Measurements from ENCODE around the gene SAT1.
"Not testable (repeated sequence)": the region's sequence is repeated elsewhere in the genome, so short reads cannot be mapped to it uniquely, and the experiment has no call there.

The SAT1 gene

GRCh38 chrX:23782863-23783588 is at the start of gene SAT1:
Gene SAT1 (plus strand): TSS chrX:23783173. CDS start chrX:23783352, 179 bp downstream.
- DNase-seq = peak; percentile 95

- no peak for DNase-seq
These were observed 46.9 kb upstream of the SAT1 start for GRCh38 chrX:23736030-23736429.

GRCh38 chrX:23737413-23737812 is 45.6 kb upstream of the SAT1 start:
- no peak for DNase-seq

- peak; percentile 35 for DNase-seq
These were observed 40.7 kb upstream of the SAT1 start for GRCh38 chrX:23742174-23742696.

GRCh38 chrX:23742697-23743622 is 40.0 kb upstream of the SAT1 start, which contains the start of gene ACOT9:
Gene ACOT9 (minus strand): TSS chrX:23743276. CDS start chrX:23743144, 132 bp downstream.
- peak; percentile 81 for DNase-seq

- DNase-seq = not testable (repeated sequence)
These were observed 39.4 kb upstream of the SAT1 start for GRCh38 chrX:23743623-23743971.

GRCh38 chrX:23745786-23746185 is 37.2 kb upstream of the SAT1 start:
- peak; percentile 59 for DNase-seq

GRCh38 chrX:23749129-23749528 is 33.8 kb upstream of the SAT1 start:
- no peak for DNase-seq

GRCh38 chrX:23749576-23749975 is 33.4 kb upstream of the SAT1 start:
- no peak for DNase-seq

- no peak for DNase-seq
These were observed 30.1 kb upstream of the SAT1 start for GRCh38 chrX:23752740-23753415.

GRCh38 chrX:23754664-23755063 is 28.3 kb upstream of the SAT1 start:
- DNase-seq = no peak

- peak; percentile 80 for DNase-seq
These were observed 26.8 kb upstream of the SAT1 start for GRCh38 chrX:23756165-23756564.

- no peak for DNase-seq
These were observed 23.2 kb upstream of the SAT1 start for GRCh38 chrX:23759821-23760220.

GRCh38 chrX:23764188-23764984 is 18.6 kb upstream of the SAT1 start:
- DNase-seq = no peak

- DNase-seq = no peak
These were observed 17.5 kb upstream of the SAT1 start for GRCh38 chrX:23765449-23765848.

GRCh38 chrX:23765868-23766267 is 17.1 kb upstream of the SAT1 start:
- no peak for DNase-seq

GRCh38 chrX:23766650-23767551 is 16.1 kb upstream of the SAT1 start:
- DNase-seq = no peak

- no peak for DNase-seq
These were observed 12.8 kb upstream of the SAT1 start for GRCh38 chrX:23770142-23770541.

- DNase-seq = not testable (repeated sequence)
These were observed 11.9 kb upstream of the SAT1 start for GRCh38 chrX:23771086-23771485.

GRCh38 chrX:23773601-23774175 is 9.3 kb upstream of the SAT1 start:
- peak; percentile 85 for DNase-seq

GRCh38 chrX:23776363-23776762 is 6.6 kb upstream of the SAT1 start:
- no peak for DNase-seq

Measured in CD4-positive, alpha-beta T cell treated with Interleukin-21 for 1 hour (primary cell).